Measurements from ENCODE around the gene ARL6IP4. TPM values are rescaled to one million over a fixed set of nuclear protein-coding genes. Genes with fewer than 3 reads are reported as not detected.

The ARL6IP4 gene
- polyA plus RNA-seq, 3 donors: 208 to 315 (median 273) TPM

GRCh38 chr12:122986258-122986871 is 5.9 kb downstream of the ARL6IP4 start:
- no peak overlapping the region for H3K27ac ChIP-seq (ENCODE audit: low read depth, low read length)
- WGBS, 3 donors: 95 to 97% (median 96%) methylated on average over 40 of the region's 40 CpGs

- H3K27ac ChIP-seq (ENCODE audit: low read depth, low read length): no peak overlapping the region
- WGBS, 3 donors: 91 to 95% (median 94%) methylated on average over 38 to 39 of the region's 39 CpGs
Observed at GRCh38 chr12:122987086-122987951, 6.8 kb downstream of the ARL6IP4 start.

GRCh38 chr12:122988036-122988435 is 7.6 kb downstream of the ARL6IP4 start:
- WGBS, 3 donors: 91 to 94% (median 92%) methylated on average over 13 of the region's 13 CpGs
- H3K27ac ChIP-seq (ENCODE audit: low read depth, low read length): no peak overlapping the region

- H3K27ac ChIP-seq (ENCODE audit: low read depth, low read length): no peak overlapping the region
- WGBS, 3 donors: 89 to 94% (median 93%) methylated on average over 21 of the region's 21 CpGs
Observed at GRCh38 chr12:122988612-122989212, 8.2 kb downstream of the ARL6IP4 start.

GRCh38 chr12:122989225-122989839 is 8.9 kb downstream of the ARL6IP4 start:
- 90 to 94% (median 91%) methylated on average over 9 to 10 of the region's 10 CpGs for WGBS, 3 donors
- H3K27ac ChIP-seq (ENCODE audit: low read depth, low read length): no peak overlapping the region

GRCh38 chr12:122989874-122990419 is 9.5 kb downstream of the ARL6IP4 start:
- no peak overlapping the region for H3K27ac ChIP-seq (ENCODE audit: low read depth, low read length)
- WGBS, 3 donors: 88 to 94% (median 92%) methylated on average over 21 to 22 of the region's 22 CpGs

- H3K27ac ChIP-seq (ENCODE audit: low read depth, low read length): no peak overlapping the region
- 89 to 95% (median 93%) methylated on average over 13 of the region's 13 CpGs for WGBS, 3 donors
Observed at GRCh38 chr12:122990561-122990960, 10.1 kb downstream of the ARL6IP4 start.

- WGBS, 3 donors: 89 to 95% (median 93%) methylated on average over 13 of the region's 13 CpGs
- H3K27ac ChIP-seq (ENCODE audit: low read depth, low read length): no peak overlapping the region
Observed at GRCh38 chr12:122990961-122991622, 10.6 kb downstream of the ARL6IP4 start.

GRCh38 chr12:122991623-122992275 is 11.3 kb downstream of the ARL6IP4 start:
- WGBS, 3 donors: 86 to 90% (median 87%) methylated on average over 27 of the region's 27 CpGs
- no peak overlapping the region for H3K27ac ChIP-seq (ENCODE audit: low read depth, low read length)

- no peak overlapping the region for H3K27ac ChIP-seq (ENCODE audit: low read depth, low read length)
- 75 to 80% (median 77%) methylated on average over 19 of the region's 19 CpGs for WGBS, 3 donors
Observed at GRCh38 chr12:122992386-122992785, 11.9 kb downstream of the ARL6IP4 start.

GRCh38 chr12:122994140-122994675 is 13.7 kb downstream of the ARL6IP4 start:
- 94 to 95% (median 95%) methylated on average over 10 of the region's 10 CpGs for WGBS, 3 donors
- H3K27ac ChIP-seq (ENCODE audit: low read depth, low read length): no peak overlapping the region

GRCh38 chr12:122994781-122995502 is 14.5 kb downstream of the ARL6IP4 start:
- WGBS, 3 donors: 80 to 92% (median 85%) methylated on average over 13 of the region's 13 CpGs
- H3K27ac ChIP-seq (ENCODE audit: low read depth, low read length): no peak overlapping the region

- WGBS, 3 donors: 60 to 77% (median 68%) methylated on average over 19 to 20 of the region's 20 CpGs
- no peak overlapping the region for H3K27ac ChIP-seq (ENCODE audit: low read depth, low read length)
Observed at GRCh38 chr12:122995503-122996187, 15.2 kb downstream of the ARL6IP4 start.

- H3K27ac ChIP-seq (ENCODE audit: low read depth, low read length): no peak overlapping the region
- WGBS, 3 donors: 90 to 97% (median 92%) methylated on average over 7 of the region's 7 CpGs
Observed at GRCh38 chr12:122996188-122996601, 15.7 kb downstream of the ARL6IP4 start.

- H3K27ac ChIP-seq (ENCODE audit: low read depth, low read length): no peak overlapping the region
- 91 to 92% (median 91%) methylated on average over 16 of the region's 16 CpGs for WGBS, 3 donors
Observed at GRCh38 chr12:122996621-122997342, 16.3 kb downstream of the ARL6IP4 start.
